GM23338 (cell line): ENCODE data around the gene RINT1. TPM values are rescaled to one million over a fixed set of nuclear protein-coding genes. Genes with fewer than 3 reads are reported as not detected.

Experiments
- ATAC-seq: fragments of 200-7000 bp; cut with Tn5 transposase; 3 replicates; pipeline ENCODE4 v1.9.1; 2020
- DNase-seq: peaks from one replicate; pipeline ENCODE4 v3.0.0-alpha.2; 2015; ENCODE audit warnings: low spot score
- H2AFZ ChIP-seq: fragments of 200-600 bp; sonication (generic); 2 replicates; pipeline ENCODE4 v1.8.0; 2016; ENCODE audit warnings: antibody characterized with exemption, mild to moderate bottlenecking, moderate library complexity
- H3F3A ChIP-seq: fragments of 200-600 bp; sonication (generic); replicated peaks from 2 replicates; pipeline ENCODE4 v1.8.0; 2017; ENCODE audit warnings: antibody characterized with exemption, mixed run types, low read depth
- H3K27ac ChIP-seq: fragments of 200-600 bp; sonication (generic); 2 replicates; pipeline ENCODE4 v1.6.1; 2016; ENCODE audit warnings: low read depth
- H3K27me3 ChIP-seq: fragments of 200-600 bp; sonication (generic); 2 replicates; pipeline ENCODE4 v1.8.0; 2016; ENCODE audit warnings: mild to moderate bottlenecking, mixed run types, moderate library complexity; ENCODE audit not compliant: insufficient read depth
- H3K36me3 ChIP-seq: fragments of 200-600 bp; sonication (generic); 2 replicates; pipeline ENCODE4 v1.8.0; 2016; ENCODE audit warnings: mild to moderate bottlenecking; ENCODE audit not compliant: insufficient read depth
- H3K4me1 ChIP-seq: fragments of 200-600 bp; sonication (generic); 2 replicates; pipeline ENCODE4 v1.8.0; 2016; ENCODE audit warnings: mild to moderate bottlenecking, moderate library complexity; ENCODE audit not compliant: insufficient read depth
- H3K4me2 ChIP-seq: fragments of 200-600 bp; sonication (generic); 2 replicates; pipeline ENCODE4 v1.7.1; 2017; ENCODE audit warnings: mixed run types
- H3K4me3 ChIP-seq: fragments of 200-600 bp; sonication (generic); 2 replicates; pipeline ENCODE4 v1.6.1; 2016; ENCODE audit warnings: mixed run types
- H3K79me2 ChIP-seq: fragments of 200-600 bp; sonication (generic); replicated peaks from 2 replicates; pipeline ENCODE4 v1.8.0; 2017; ENCODE audit warnings: mild to moderate bottlenecking; ENCODE audit not compliant: insufficient read depth
- H3K9me2 ChIP-seq: fragments of 200-600 bp; sonication (generic); 2 replicates; pipeline ENCODE4 v1.8.0; 2017; ENCODE audit not compliant: insufficient read depth
- H4K20me1 ChIP-seq: fragments of 200-600 bp; sonication (generic); replicated peaks from 2 replicates; pipeline ENCODE4 v1.8.0; 2017; ENCODE audit warnings: mild to moderate bottlenecking; ENCODE audit not compliant: insufficient read depth
- H3K27ac Mint-ChIP-seq: 2 replicates; pipeline ENCODE4 v1.8.0; 2020; ENCODE audit warnings: inconsistent platforms, mild to moderate bottlenecking, moderate library complexity, mixed read lengths
- H3K27me3 Mint-ChIP-seq: 3 replicates; pipeline ENCODE4 v1.8.0; 2022; ENCODE audit warnings: low read depth, mild to moderate bottlenecking, moderate library complexity, mixed read lengths, inconsistent platforms; ENCODE audit not compliant: insufficient read depth, poor library complexity
- H3K36me3 Mint-ChIP-seq: 3 replicates; pipeline ENCODE4 v1.8.0; 2021; ENCODE audit warnings: low read depth, mild to moderate bottlenecking, inconsistent platforms, moderate library complexity, mixed read lengths
- H3K4me1 Mint-ChIP-seq: 3 replicates; pipeline ENCODE4 v1.8.0; 2020; ENCODE audit warnings: mild to moderate bottlenecking, inconsistent platforms, mixed read lengths
- H3K4me3 Mint-ChIP-seq: 3 replicates; pipeline ENCODE4 v1.8.0; 2021; ENCODE audit warnings: moderate library complexity, mild to moderate bottlenecking, inconsistent platforms, mixed read lengths
- H3K9me3 Mint-ChIP-seq: 3 replicates; pipeline ENCODE4 v1.8.0; 2020; ENCODE audit warnings: moderate library complexity, mild to moderate bottlenecking, inconsistent platforms, mixed read lengths
- CREB1 ChIP-seq: fragments of 250-450 bp; sonication (Bioruptor Pico); IDR thresholded peaks from 2 replicates; pipeline ENCODE4 v1.5.0; 2020; ENCODE audit warnings: low read depth, mild to moderate bottlenecking, moderate library complexity
- EZH2 ChIP-seq: fragments of 200-600 bp; sonication (generic); IDR thresholded peaks from one replicate; pipeline ENCODE4 v1.8.0; 2017; ENCODE audit warnings: antibody characterized with exemption, mild to moderate bottlenecking, low read depth; ENCODE audit not compliant: unreplicated experiment
- NANOG ChIP-seq: IDR thresholded peaks from 2 replicates; pipeline ENCODE4 v1.6.1; 2016; ENCODE audit warnings: antibody characterized with exemption, borderline replicate concordance
- POLR2AphosphoS5 ChIP-seq: IDR thresholded peaks from 2 replicates; pipeline ENCODE4 v1.6.1; 2016; ENCODE audit warnings: antibody characterized with exemption, low read depth
- REST ChIP-seq: IDR thresholded peaks from one replicate; pipeline ENCODE4 v1.6.1; 2018; ENCODE audit warnings: antibody characterized with exemption; ENCODE audit not compliant: unreplicated experiment
- ZNF331 ChIP-seq: fragments of 250-450 bp; sonication (Bioruptor Pico); IDR thresholded peaks from 2 replicates; pipeline ENCODE4 v1.5.0; 2020; ENCODE audit warnings: low read depth, mild to moderate bottlenecking, moderate library complexity
- polyA plus RNA-seq: library from polyadenylated mRNA; unstranded; fragments of >200 nt; fragmentation: Nextera tagmentation; extraction: Ambion mirVana; gene quantifications from 2 replicates; pipeline ENCODE4 v1.2.1, GENCODE V29; 2016
- total RNA-seq: library from RNA; depleted of rRNA; stranded (reverse); fragments of >200 nt; shearing (Covaris generic); gene quantifications from 2 replicates; pipeline ENCODE4 v1.2.3, GENCODE V29; 2014
- TF ChIP-seq, protein P1 (sequence below): fragments of 250-450 bp; sonication (Bioruptor Pico); IDR thresholded peaks from 2 replicates; pipeline ENCODE4 v1.5.0; 2020; ENCODE audit warnings: mild to moderate bottlenecking, moderate library complexity
- TF ChIP-seq, protein P2 (sequence below), 2 experiments: fragments of 200-600 bp in 1 of 2; sonication (generic) in 1 of 2; conservative IDR thresholded peaks; 2 replicates each; pipeline versions ENCODE4 v1.5.1 to v1.6.1; 2016 to 2017; ENCODE audit warnings: antibody characterized with exemption in 2 of 2, low read depth in 2 of 2, mild to moderate bottlenecking in 2 of 2, moderate library complexity in 1 of 2
- TF ChIP-seq, protein P3 (sequence below): IDR thresholded peaks from 2 replicates; pipeline ENCODE4 v1.6.1; 2016; ENCODE audit warnings: antibody characterized with exemption

Gene RINT1
- total and polyA plus RNA-seq, 2 experiments from 2014 or later = 18.5 to 31.2 TPM

GRCh38 chr7:105602325-105603305, 70.6 kb downstream of the RINT1 start:
- DNase-seq = no peak
- no peak overlapping the region for H3K4me3 ChIP-seq
- peaks cover 8% of the 10 kb centered on the region; the same call in 1 of the 2 replicates for H3K9me2 ChIP-seq
- no peaks in the 10 kb centered on the region for H3K27me3 ChIP-seq
- H3K79me2 ChIP-seq = no peaks in the 10 kb centered on the region
- H3F3A ChIP-seq = no peaks in the 10 kb centered on the region
- Mint-ChIP-seq H3K4me1 (peaks cover 31% of the 10 kb centered on the region), H3K27ac (no peak overlapping the region), H3K27me3 (peaks cover 20% of the 10 kb centered on the region), H3K36me3 (peaks cover 24% of the 10 kb centered on the region), H3K4me3 (no peak overlapping the region), H3K9me3 (peaks cover 9% of the 10 kb centered on the region; the same call in 1 of the 3 replicates)
- peaks cover 5% of the 10 kb centered on the region for H3K4me1 ChIP-seq
- H4K20me1 ChIP-seq = no peaks in the 10 kb centered on the region
- ATAC-seq = no peak
- TF ChIP-seq CREB1 (CRISPR knock-in tag) (no peak), ZNF331 (CRISPR knock-in tag) (no peak), EZH2 (no peak), REST (no peak), NANOG (no peak), POLR2AphosphoS5 (no peak)
- TF ChIP-seq, protein P1, sequence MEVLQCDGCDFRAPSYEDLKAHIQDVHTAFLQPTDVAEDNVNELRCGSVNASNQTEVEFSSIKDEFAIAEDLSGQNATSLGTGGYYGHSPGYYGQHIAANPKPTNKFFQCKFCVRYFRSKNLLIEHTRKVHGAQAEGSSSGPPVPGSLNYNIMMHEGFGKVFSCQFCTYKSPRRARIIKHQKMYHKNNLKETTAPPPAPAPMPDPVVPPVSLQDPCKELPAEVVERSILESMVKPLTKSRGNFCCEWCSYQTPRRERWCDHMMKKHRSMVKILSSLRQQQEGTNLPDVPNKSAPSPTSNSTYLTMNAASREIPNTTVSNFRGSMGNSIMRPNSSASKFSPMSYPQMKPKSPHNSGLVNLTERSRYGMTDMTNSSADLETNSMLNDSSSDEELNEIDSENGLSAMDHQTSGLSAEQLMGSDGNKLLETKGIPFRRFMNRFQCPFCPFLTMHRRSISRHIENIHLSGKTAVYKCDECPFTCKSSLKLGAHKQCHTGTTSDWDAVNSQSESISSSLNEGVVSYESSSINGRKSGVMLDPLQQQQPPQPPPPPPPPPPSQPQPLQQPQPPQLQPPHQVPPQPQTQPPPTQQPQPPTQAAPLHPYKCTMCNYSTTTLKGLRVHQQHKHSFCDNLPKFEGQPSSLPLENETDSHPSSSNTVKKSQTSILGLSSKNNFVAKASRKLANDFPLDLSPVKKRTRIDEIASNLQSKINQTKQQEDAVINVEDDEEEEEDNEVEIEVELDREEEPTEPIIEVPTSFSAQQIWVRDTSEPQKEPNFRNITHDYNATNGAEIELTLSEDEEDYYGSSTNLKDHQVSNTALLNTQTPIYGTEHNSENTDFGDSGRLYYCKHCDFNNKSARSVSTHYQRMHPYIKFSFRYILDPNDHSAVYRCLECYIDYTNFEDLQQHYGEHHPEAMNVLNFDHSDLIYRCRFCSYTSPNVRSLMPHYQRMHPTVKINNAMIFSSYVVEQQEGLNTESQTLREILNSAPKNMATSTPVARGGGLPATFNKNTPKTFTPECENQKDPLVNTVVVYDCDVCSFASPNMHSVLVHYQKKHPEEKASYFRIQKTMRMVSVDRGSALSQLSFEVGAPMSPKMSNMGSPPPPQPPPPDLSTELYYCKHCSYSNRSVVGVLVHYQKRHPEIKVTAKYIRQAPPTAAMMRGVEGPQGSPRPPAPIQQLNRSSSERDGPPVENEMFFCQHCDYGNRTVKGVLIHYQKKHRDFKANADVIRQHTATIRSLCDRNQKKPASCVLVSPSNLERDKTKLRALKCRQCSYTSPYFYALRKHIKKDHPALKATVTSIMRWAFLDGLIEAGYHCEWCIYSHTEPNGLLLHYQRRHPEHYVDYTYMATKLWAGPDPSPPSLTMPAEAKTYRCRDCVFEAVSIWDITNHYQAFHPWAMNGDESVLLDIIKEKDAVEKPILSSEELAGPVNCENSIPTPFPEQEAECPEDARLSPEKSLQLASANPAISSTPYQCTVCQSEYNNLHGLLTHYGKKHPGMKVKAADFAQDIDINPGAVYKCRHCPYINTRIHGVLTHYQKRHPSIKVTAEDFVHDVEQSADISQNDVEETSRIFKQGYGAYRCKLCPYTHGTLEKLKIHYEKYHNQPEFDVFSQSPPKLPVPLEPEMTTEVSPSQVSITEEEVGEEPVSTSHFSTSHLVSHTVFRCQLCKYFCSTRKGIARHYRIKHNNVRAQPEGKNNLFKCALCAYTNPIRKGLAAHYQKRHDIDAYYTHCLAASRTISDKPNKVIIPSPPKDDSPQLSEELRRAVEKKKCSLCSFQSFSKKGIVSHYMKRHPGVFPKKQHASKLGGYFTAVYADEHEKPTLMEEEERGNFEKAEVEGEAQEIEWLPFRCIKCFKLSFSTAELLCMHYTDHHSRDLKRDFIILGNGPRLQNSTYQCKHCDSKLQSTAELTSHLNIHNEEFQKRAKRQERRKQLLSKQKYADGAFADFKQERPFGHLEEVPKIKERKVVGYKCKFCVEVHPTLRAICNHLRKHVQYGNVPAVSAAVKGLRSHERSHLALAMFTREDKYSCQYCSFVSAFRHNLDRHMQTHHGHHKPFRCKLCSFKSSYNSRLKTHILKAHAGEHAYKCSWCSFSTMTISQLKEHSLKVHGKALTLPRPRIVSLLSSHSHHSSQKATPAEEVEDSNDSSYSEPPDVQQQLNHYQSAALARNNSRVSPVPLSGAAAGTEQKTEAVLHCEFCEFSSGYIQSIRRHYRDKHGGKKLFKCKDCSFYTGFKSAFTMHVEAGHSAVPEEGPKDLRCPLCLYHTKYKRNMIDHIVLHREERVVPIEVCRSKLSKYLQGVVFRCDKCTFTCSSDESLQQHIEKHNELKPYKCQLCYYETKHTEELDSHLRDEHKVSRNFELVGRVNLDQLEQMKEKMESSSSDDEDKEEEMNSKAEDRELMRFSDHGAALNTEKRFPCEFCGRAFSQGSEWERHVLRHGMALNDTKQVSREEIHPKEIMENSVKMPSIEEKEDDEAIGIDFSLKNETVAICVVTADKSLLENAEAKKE (CRISPR knock-in tag) = no peak
- TF ChIP-seq, protein P2, sequence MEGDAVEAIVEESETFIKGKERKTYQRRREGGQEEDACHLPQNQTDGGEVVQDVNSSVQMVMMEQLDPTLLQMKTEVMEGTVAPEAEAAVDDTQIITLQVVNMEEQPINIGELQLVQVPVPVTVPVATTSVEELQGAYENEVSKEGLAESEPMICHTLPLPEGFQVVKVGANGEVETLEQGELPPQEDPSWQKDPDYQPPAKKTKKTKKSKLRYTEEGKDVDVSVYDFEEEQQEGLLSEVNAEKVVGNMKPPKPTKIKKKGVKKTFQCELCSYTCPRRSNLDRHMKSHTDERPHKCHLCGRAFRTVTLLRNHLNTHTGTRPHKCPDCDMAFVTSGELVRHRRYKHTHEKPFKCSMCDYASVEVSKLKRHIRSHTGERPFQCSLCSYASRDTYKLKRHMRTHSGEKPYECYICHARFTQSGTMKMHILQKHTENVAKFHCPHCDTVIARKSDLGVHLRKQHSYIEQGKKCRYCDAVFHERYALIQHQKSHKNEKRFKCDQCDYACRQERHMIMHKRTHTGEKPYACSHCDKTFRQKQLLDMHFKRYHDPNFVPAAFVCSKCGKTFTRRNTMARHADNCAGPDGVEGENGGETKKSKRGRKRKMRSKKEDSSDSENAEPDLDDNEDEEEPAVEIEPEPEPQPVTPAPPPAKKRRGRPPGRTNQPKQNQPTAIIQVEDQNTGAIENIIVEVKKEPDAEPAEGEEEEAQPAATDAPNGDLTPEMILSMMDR (conservative IDR thresholded peaks at IDR 0.05; ENCODE audit: low read depth in 2 of 2) = no peak
- TF ChIP-seq, protein P3, sequence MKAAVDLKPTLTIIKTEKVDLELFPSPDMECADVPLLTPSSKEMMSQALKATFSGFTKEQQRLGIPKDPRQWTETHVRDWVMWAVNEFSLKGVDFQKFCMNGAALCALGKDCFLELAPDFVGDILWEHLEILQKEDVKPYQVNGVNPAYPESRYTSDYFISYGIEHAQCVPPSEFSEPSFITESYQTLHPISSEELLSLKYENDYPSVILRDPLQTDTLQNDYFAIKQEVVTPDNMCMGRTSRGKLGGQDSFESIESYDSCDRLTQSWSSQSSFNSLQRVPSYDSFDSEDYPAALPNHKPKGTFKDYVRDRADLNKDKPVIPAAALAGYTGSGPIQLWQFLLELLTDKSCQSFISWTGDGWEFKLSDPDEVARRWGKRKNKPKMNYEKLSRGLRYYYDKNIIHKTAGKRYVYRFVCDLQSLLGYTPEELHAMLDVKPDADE = no peak
- H3K4me2 ChIP-seq = no peak overlapping the region
- no peaks in the 10 kb centered on the region for H3K36me3 ChIP-seq
- H3K27ac ChIP-seq = no peak overlapping the region
- H2AFZ ChIP-seq = no peak overlapping the region
